ENCODE results near the gene LUC7L3.

DNA sequence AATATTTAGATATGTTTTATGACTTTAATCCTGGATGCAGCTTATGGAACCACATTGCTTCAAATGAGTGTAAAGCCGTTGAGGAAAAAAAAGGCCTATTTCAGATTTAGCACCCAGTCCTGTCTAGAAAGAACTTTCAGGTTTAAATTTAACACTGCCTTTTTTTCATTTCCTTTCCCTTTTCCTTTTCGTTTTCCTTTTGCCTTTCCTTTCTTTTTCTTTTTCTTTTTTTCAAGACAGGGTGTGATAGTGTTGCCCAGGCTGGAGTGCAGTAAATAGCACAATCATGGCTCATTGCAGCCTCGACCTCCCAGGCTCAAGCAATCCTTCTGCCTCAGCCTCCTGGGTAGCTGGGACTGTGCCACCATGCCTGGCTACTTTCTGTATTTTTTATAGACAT is 15.9 kb downstream of the LUC7L3 start:
- TF ChIP-seq, protein P1, sequence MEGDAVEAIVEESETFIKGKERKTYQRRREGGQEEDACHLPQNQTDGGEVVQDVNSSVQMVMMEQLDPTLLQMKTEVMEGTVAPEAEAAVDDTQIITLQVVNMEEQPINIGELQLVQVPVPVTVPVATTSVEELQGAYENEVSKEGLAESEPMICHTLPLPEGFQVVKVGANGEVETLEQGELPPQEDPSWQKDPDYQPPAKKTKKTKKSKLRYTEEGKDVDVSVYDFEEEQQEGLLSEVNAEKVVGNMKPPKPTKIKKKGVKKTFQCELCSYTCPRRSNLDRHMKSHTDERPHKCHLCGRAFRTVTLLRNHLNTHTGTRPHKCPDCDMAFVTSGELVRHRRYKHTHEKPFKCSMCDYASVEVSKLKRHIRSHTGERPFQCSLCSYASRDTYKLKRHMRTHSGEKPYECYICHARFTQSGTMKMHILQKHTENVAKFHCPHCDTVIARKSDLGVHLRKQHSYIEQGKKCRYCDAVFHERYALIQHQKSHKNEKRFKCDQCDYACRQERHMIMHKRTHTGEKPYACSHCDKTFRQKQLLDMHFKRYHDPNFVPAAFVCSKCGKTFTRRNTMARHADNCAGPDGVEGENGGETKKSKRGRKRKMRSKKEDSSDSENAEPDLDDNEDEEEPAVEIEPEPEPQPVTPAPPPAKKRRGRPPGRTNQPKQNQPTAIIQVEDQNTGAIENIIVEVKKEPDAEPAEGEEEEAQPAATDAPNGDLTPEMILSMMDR (IDR thresholded peaks at IDR 0.05 in 2 of 3, conservative IDR thresholded peaks at IDR 0.05 in 1 of 3; ENCODE audit: control insufficient read depth in 2 of 3, extremely low read depth in 1 of 3, insufficient read depth in 1 of 3, low read depth in 3 of 3, low read length in 3 of 3), result no peak
- TF ChIP-seq POLR2A (IDR thresholded peaks at IDR 0.05; ENCODE audit: low read depth, low read length) (no peak), HDGF (IDR thresholded peaks at IDR 0.05) (no peak), DPF2 (IDR thresholded peaks at IDR 0.05) (no peak), NFYA (IDR thresholded peaks at IDR 0.05; ENCODE audit: borderline replicate concordance, low read depth, low read length) (no peak), TCF7 (IDR thresholded peaks at IDR 0.05; ENCODE audit: borderline replicate concordance) (no peak), SIN3A (IDR thresholded peaks at IDR 0.05; ENCODE audit: low read depth, low read length) (no peak)
- TF ChIP-seq, protein P2, sequence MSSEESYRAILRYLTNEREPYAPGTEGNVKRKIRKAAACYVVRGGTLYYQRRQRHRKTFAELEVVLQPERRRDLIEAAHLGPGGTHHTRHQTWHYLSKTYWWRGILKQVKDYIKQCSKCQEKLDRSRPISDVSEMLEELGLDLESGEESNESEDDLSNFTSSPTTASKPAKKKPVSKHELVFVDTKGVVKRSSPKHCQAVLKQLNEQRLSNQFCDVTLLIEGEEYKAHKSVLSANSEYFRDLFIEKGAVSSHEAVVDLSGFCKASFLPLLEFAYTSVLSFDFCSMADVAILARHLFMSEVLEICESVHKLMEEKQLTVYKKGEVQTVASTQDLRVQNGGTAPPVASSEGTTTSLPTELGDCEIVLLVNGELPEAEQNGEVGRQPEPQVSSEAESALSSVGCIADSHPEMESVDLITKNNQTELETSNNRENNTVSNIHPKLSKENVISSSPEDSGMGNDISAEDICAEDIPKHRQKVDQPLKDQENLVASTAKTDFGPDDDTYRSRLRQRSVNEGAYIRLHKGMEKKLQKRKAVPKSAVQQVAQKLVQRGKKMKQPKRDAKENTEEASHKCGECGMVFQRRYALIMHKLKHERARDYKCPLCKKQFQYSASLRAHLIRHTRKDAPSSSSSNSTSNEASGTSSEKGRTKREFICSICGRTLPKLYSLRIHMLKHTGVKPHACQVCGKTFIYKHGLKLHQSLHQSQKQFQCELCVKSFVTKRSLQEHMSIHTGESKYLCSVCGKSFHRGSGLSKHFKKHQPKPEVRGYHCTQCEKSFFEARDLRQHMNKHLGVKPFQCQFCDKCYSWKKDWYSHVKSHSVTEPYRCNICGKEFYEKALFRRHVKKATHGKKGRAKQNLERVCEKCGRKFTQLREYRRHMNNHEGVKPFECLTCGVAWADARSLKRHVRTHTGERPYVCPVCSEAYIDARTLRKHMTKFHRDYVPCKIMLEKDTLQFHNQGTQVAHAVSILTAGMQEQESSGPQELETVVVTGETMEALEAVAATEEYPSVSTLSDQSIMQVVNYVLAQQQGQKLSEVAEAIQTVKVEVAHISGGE (CRISPR knock-in tag; IDR thresholded peaks at IDR 0.05), result no peak
- TF ChIP-seq, protein P3, sequence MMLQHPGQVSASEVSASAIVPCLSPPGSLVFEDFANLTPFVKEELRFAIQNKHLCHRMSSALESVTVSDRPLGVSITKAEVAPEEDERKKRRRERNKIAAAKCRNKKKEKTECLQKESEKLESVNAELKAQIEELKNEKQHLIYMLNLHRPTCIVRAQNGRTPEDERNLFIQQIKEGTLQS (IDR thresholded peaks at IDR 0.05; ENCODE audit: borderline replicate concordance, extremely low read depth, low read depth, low read length), result no peak
- TF ChIP-seq, protein P4, sequence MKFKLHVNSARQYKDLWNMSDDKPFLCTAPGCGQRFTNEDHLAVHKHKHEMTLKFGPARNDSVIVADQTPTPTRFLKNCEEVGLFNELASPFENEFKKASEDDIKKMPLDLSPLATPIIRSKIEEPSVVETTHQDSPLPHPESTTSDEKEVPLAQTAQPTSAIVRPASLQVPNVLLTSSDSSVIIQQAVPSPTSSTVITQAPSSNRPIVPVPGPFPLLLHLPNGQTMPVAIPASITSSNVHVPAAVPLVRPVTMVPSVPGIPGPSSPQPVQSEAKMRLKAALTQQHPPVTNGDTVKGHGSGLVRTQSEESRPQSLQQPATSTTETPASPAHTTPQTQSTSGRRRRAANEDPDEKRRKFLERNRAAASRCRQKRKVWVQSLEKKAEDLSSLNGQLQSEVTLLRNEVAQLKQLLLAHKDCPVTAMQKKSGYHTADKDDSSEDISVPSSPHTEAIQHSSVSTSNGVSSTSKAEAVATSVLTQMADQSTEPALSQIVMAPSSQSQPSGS (IDR thresholded peaks at IDR 0.05; ENCODE audit: low read length), result no peak

Data from GM12878 (cell line).